ENCODE results near the gene POLR3E.

The POLR3E gene

GRCh38 chr16:22274916-22275315 is 22.3 kb upstream of the POLR3E start:
- no peaks in the 10 kb centered on the region; the same call in 1 of the 2 replicates for H3K9me3 ChIP-seq (ENCODE audit: insufficient read depth, low read length)

GRCh38 chr16:22278441-22279230 is 18.6 kb upstream of the POLR3E start:
- Histone ChIP-seq H3K9ac (ENCODE audit: insufficient read length, low read depth) (no peak overlapping the region), H3K9me3 (ENCODE audit: insufficient read depth, low read length) (peaks cover 11% of the 10 kb centered on the region), H3K27me3 (ENCODE audit: insufficient read depth, insufficient read length) (no peaks in the 10 kb centered on the region), H3K4me1 (ENCODE audit: insufficient read depth, insufficient read length) (no peaks in the 10 kb centered on the region), H3K4me3 (ENCODE audit: insufficient read length, low read depth) (no peak overlapping the region), H3K36me3 (ENCODE audit: insufficient read depth, insufficient read length, low read length) (peaks cover 56% of the 10 kb centered on the region)
- TF ChIP-seq YY1 (IDR thresholded peaks at IDR 0.05; ENCODE audit: insufficient read depth, insufficient read length): no peak
- TF ChIP-seq ZNF274 (IDR thresholded peaks at IDR 0.05; ENCODE audit: low read depth, low read length): no peak
- no peak for TF ChIP-seq SUZ12 (IDR thresholded peaks at IDR 0.05; ENCODE audit: extremely low read depth, insufficient read depth, insufficient read length)
- DNase-seq (ENCODE audit: low read depth, low spot score): no peak

More at GRCh38 chr16:22274916-22275315, 22.3 kb upstream of the POLR3E start:
- Histone ChIP-seq H3K9ac (ENCODE audit: insufficient read length, low read depth) (no peak overlapping the region), H3K27me3 (ENCODE audit: insufficient read depth, insufficient read length) (no peaks in the 10 kb centered on the region), H3K4me3 (ENCODE audit: insufficient read length, low read depth) (no peak overlapping the region), H3K36me3 (ENCODE audit: insufficient read depth, insufficient read length, low read length) (peaks cover 58% of the 10 kb centered on the region), H3K4me1 (ENCODE audit: insufficient read depth, insufficient read length) (no peaks in the 10 kb centered on the region)
- TF ChIP-seq YY1 (IDR thresholded peaks at IDR 0.05; ENCODE audit: insufficient read depth, insufficient read length) (no peak), SUZ12 (IDR thresholded peaks at IDR 0.05; ENCODE audit: extremely low read depth, insufficient read depth, insufficient read length) (no peak), ZNF274 (IDR thresholded peaks at IDR 0.05; ENCODE audit: low read depth, low read length) (no peak)
- no peak for DNase-seq (ENCODE audit: low read depth, low spot score)

GRCh38 chr16:22282254-22282892 is 14.8 kb upstream of the POLR3E start:
- DNase-seq (ENCODE audit: low read depth, low spot score): no peak
- Histone ChIP-seq H3K9ac (ENCODE audit: insufficient read length, low read depth) (no peak overlapping the region), H3K36me3 (ENCODE audit: insufficient read depth, insufficient read length, low read length) (peaks cover 39% of the 10 kb centered on the region), H3K9me3 (ENCODE audit: insufficient read depth, low read length) (peaks cover 11% of the 10 kb centered on the region), H3K4me3 (ENCODE audit: insufficient read length, low read depth) (no peak overlapping the region), H3K27me3 (ENCODE audit: insufficient read depth, insufficient read length) (no peaks in the 10 kb centered on the region), H3K4me1 (ENCODE audit: insufficient read depth, insufficient read length) (peaks cover 5% of the 10 kb centered on the region)
- TF ChIP-seq SUZ12 (IDR thresholded peaks at IDR 0.05; ENCODE audit: extremely low read depth, insufficient read depth, insufficient read length): no peak
- TF ChIP-seq YY1 (IDR thresholded peaks at IDR 0.05; ENCODE audit: insufficient read depth, insufficient read length): no peak
- no peak for TF ChIP-seq ZNF274 (IDR thresholded peaks at IDR 0.05; ENCODE audit: low read depth, low read length)

- Histone ChIP-seq H3K4me1 (ENCODE audit: insufficient read depth, insufficient read length) (peaks cover 5% of the 10 kb centered on the region), H3K36me3 (ENCODE audit: insufficient read depth, insufficient read length, low read length) (peaks cover 30% of the 10 kb centered on the region), H3K9me3 (ENCODE audit: insufficient read depth, low read length) (peaks cover 11% of the 10 kb centered on the region), H3K4me3 (ENCODE audit: insufficient read length, low read depth) (no peak overlapping the region), H3K9ac (ENCODE audit: insufficient read length, low read depth) (no peak overlapping the region), H3K27me3 (ENCODE audit: insufficient read depth, insufficient read length) (no peaks in the 10 kb centered on the region)
- no peak for TF ChIP-seq ZNF274 (IDR thresholded peaks at IDR 0.05; ENCODE audit: low read depth, low read length)
- no peak for TF ChIP-seq YY1 (IDR thresholded peaks at IDR 0.05; ENCODE audit: insufficient read depth, insufficient read length)
- no peak for TF ChIP-seq SUZ12 (IDR thresholded peaks at IDR 0.05; ENCODE audit: extremely low read depth, insufficient read depth, insufficient read length)
- DNase-seq (ENCODE audit: low read depth, low spot score): no peak
Observed at GRCh38 chr16:22284637-22285036, 12.6 kb upstream of the POLR3E start.

GRCh38 chr16:22285080-22285479 is 12.1 kb upstream of the POLR3E start:
- Histone ChIP-seq H3K4me3 (ENCODE audit: insufficient read length, low read depth) (no peak overlapping the region), H3K27me3 (ENCODE audit: insufficient read depth, insufficient read length) (no peaks in the 10 kb centered on the region), H3K4me1 (ENCODE audit: insufficient read depth, insufficient read length) (peaks cover 5% of the 10 kb centered on the region), H3K36me3 (ENCODE audit: insufficient read depth, insufficient read length, low read length) (peaks cover 28% of the 10 kb centered on the region), H3K9me3 (ENCODE audit: insufficient read depth, low read length) (peaks cover 11% of the 10 kb centered on the region), H3K9ac (ENCODE audit: insufficient read length, low read depth) (no peak overlapping the region)
- DNase-seq (ENCODE audit: low read depth, low spot score): no peak
- TF ChIP-seq ZNF274 (IDR thresholded peaks at IDR 0.05; ENCODE audit: low read depth, low read length): no peak
- no peak for TF ChIP-seq SUZ12 (IDR thresholded peaks at IDR 0.05; ENCODE audit: extremely low read depth, insufficient read depth, insufficient read length)
- TF ChIP-seq YY1 (IDR thresholded peaks at IDR 0.05; ENCODE audit: insufficient read depth, insufficient read length): no peak

GRCh38 chr16:22291020-22291419 is 6.2 kb upstream of the POLR3E start:
- Histone ChIP-seq H3K36me3 (ENCODE audit: insufficient read depth, insufficient read length, low read length) (no peaks in the 10 kb centered on the region), H3K9ac (ENCODE audit: insufficient read length, low read depth) (no peak overlapping the region), H3K27me3 (ENCODE audit: insufficient read depth, insufficient read length) (no peaks in the 10 kb centered on the region), H3K4me1 (ENCODE audit: insufficient read depth, insufficient read length) (peaks cover 3% of the 10 kb centered on the region), H3K9me3 (ENCODE audit: insufficient read depth, low read length) (no peaks in the 10 kb centered on the region), H3K4me3 (ENCODE audit: insufficient read length, low read depth) (no peak overlapping the region)
- DNase-seq (ENCODE audit: low read depth, low spot score): no peak
- TF ChIP-seq SUZ12 (IDR thresholded peaks at IDR 0.05; ENCODE audit: extremely low read depth, insufficient read depth, insufficient read length): no peak

- Histone ChIP-seq H3K36me3 (ENCODE audit: insufficient read depth, insufficient read length, low read length) (no peaks in the 10 kb centered on the region), H3K9me3 (ENCODE audit: insufficient read depth, low read length) (no peaks in the 10 kb centered on the region), H3K4me1 (ENCODE audit: insufficient read depth, insufficient read length) (peaks cover 3% of the 10 kb centered on the region), H3K4me3 (ENCODE audit: insufficient read length, low read depth) (no peak overlapping the region), H3K27me3 (ENCODE audit: insufficient read depth, insufficient read length) (no peaks in the 10 kb centered on the region), H3K9ac (ENCODE audit: insufficient read length, low read depth) (no peak overlapping the region)
- TF ChIP-seq ZNF274 (IDR thresholded peaks at IDR 0.05; ENCODE audit: low read depth, low read length) (no peak), SUZ12 (IDR thresholded peaks at IDR 0.05; ENCODE audit: extremely low read depth, insufficient read depth, insufficient read length) (no peak), YY1 (IDR thresholded peaks at IDR 0.05; ENCODE audit: insufficient read depth, insufficient read length) (no peak)
- DNase-seq (ENCODE audit: low read depth, low spot score): no peak
Observed at GRCh38 chr16:22291860-22292318, 5.3 kb upstream of the POLR3E start.

Data from NT2/D1 (cell line).